ENCODE results near the gene PRRX2.

DNA sequence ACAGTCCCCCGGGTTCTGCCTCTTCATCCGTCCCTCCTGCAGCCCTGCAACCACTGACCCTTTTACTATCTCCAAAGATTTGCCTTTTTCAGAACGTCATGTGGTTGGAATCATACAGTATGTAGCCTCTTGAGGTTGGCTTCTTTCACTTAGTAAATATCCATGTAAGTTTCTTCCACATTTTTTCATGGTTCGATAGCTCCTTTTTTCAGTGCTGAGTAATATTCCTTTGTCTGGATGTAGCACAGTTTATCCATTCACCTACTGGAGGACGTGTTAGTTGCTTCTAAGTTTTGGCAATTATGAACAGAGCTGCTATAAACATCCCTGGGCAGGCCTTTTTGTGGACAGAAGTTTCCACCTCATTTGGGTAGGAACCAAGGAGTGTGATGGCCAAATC lies 27.1 kb downstream of the PRRX2 start:
- TF ChIP-seq, protein P1, sequence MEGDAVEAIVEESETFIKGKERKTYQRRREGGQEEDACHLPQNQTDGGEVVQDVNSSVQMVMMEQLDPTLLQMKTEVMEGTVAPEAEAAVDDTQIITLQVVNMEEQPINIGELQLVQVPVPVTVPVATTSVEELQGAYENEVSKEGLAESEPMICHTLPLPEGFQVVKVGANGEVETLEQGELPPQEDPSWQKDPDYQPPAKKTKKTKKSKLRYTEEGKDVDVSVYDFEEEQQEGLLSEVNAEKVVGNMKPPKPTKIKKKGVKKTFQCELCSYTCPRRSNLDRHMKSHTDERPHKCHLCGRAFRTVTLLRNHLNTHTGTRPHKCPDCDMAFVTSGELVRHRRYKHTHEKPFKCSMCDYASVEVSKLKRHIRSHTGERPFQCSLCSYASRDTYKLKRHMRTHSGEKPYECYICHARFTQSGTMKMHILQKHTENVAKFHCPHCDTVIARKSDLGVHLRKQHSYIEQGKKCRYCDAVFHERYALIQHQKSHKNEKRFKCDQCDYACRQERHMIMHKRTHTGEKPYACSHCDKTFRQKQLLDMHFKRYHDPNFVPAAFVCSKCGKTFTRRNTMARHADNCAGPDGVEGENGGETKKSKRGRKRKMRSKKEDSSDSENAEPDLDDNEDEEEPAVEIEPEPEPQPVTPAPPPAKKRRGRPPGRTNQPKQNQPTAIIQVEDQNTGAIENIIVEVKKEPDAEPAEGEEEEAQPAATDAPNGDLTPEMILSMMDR (IDR thresholded peaks at IDR 0.05) = no peak
- TF ChIP-seq POLR2AphosphoS5 (IDR thresholded peaks at IDR 0.05) (no peak), POLR2A (IDR thresholded peaks at IDR 0.05) (no peak)

All from upper lobe of left lung (tissue), 4 donors.